IMR-90 (cell line): ENCODE measurements around the gene MTRFR. TPM values are rescaled to one million over a fixed set of nuclear protein-coding genes. Genes with fewer than 3 reads are reported as not detected.

Experiments
- ATAC-seq: fragments of 200-7000 bp; cut with Tn5 transposase; 2 replicates; pipeline ENCODE4 v1.9.1; 2020; ENCODE audit warnings: low read depth, mild to moderate bottlenecking, moderate library complexity
- Bru-seq: library from RNA; stranded (reverse); fragments of 400-500 nt; gene quantifications from one replicate; lab custom pipeline; 2021; lab: Mats Ljungman, UMichigan
- BruChase-seq, 2 experiments: library from RNA; stranded (reverse); fragments of 400-500 nt; gene quantifications; one replicate each; lab custom pipeline; 2021; lab: Mats Ljungman, UMichigan
- BruUV-seq: library from RNA; stranded (reverse); fragments of 400-500 nt; replicated peaks from 2 replicates; lab custom pipeline; 2021; lab: Mats Ljungman, UMichigan
- CTCF ChIA-PET: fragments of 300-600 bp; formaldehyde crosslinking; extraction: SDS; loops from one replicate; lab custom pipeline; 2021; ENCODE audit warnings: antibody characterized with exemption; lab: Yijun Ruan, JAX
- POLR2A ChIA-PET: fragments of 300-600 bp; sonication (Branson Sonifier 250); formaldehyde crosslinking; loops from one replicate; lab custom pipeline; 2022; ENCODE audit warnings: antibody characterized with exemption; ENCODE audit not compliant: unreplicated experiment; lab: Charles Lee
- DNase-seq: peaks from one replicate; pipeline ENCODE4 v3.0.0; 2013
- H2AFZ ChIP-seq: replicated peaks from 2 replicates; pipeline ENCODE3; 2013; ENCODE audit warnings: low read length, mild to moderate bottlenecking; ENCODE audit not compliant: poor library complexity
- H2AK5ac ChIP-seq: 2 replicates; pipeline ENCODE4 v1.6.1; 2013; ENCODE audit warnings: low read depth, low read length, inconsistent platforms
- H2AK9ac ChIP-seq: replicated peaks from 2 replicates; pipeline ENCODE3; 2013; ENCODE audit warnings: mild to moderate bottlenecking, low read depth, low read length, moderate library complexity; ENCODE audit not compliant: poor library complexity
- H2BK120ac ChIP-seq: 2 replicates; pipeline ENCODE4 v1.6.1; 2013; ENCODE audit warnings: low read depth, low read length, inconsistent platforms
- H2BK15ac ChIP-seq: 3 replicates; pipeline ENCODE4 v1.6.1; 2013; ENCODE audit warnings: low read depth, low read length, inconsistent platforms
- H2BK20ac ChIP-seq: 2 replicates; pipeline ENCODE4 v1.6.1; 2013; ENCODE audit warnings: low read depth, mild to moderate bottlenecking, inconsistent platforms, low read length, moderate library complexity
- H2BK5ac ChIP-seq: 2 replicates; pipeline ENCODE4 v1.6.1; 2013; ENCODE audit warnings: mild to moderate bottlenecking, low read depth, low read length, inconsistent platforms; ENCODE audit not compliant: poor library complexity, severe bottlenecking
- H3K14ac ChIP-seq: replicated peaks from 2 replicates; pipeline ENCODE4 v1.6.1; 2013; ENCODE audit warnings: low read depth, low read length, inconsistent platforms
- H3K18ac ChIP-seq: 2 replicates; pipeline ENCODE4 v1.6.1; 2013; ENCODE audit warnings: low read depth, low read length, control low read depth
- H3K23ac ChIP-seq: 2 replicates; pipeline ENCODE4 v1.6.1; 2013; ENCODE audit warnings: low read depth, low read length, inconsistent platforms
- H3K27ac ChIP-seq: 2 replicates; pipeline ENCODE4 v1.5.1; 2013; ENCODE audit warnings: mild to moderate bottlenecking, control low read depth, low read length; ENCODE audit not compliant: insufficient read depth
- H3K27me3 ChIP-seq: 2 replicates; pipeline ENCODE4 v1.6.1; 2013; ENCODE audit warnings: low read length; ENCODE audit not compliant: control insufficient read depth, insufficient read depth
- H3K36me3 ChIP-seq: 2 replicates; pipeline ENCODE4 v1.6.1; 2013; ENCODE audit warnings: low read length, mixed read lengths; ENCODE audit not compliant: control insufficient read depth, insufficient read depth
- H3K4ac ChIP-seq: 2 replicates; pipeline ENCODE4 v1.6.1; 2013; ENCODE audit warnings: low read depth, low read length, inconsistent platforms
- H3K4me1 ChIP-seq: 2 replicates; pipeline ENCODE4 v1.6.1; 2013; ENCODE audit warnings: low read length, mixed read lengths; ENCODE audit not compliant: control insufficient read depth, insufficient read depth
- H3K4me2 ChIP-seq: 2 replicates; pipeline ENCODE4 v1.6.1; 2013; ENCODE audit warnings: low read depth, mild to moderate bottlenecking, control low read depth, low read length, moderate library complexity
- H3K4me3 ChIP-seq: 2 replicates; pipeline ENCODE4 v1.5.1; 2013; ENCODE audit warnings: low read depth, mild to moderate bottlenecking, control low read depth, low read length, moderate library complexity; ENCODE audit not compliant: insufficient read depth
- H3K56ac ChIP-seq: 2 replicates; pipeline ENCODE4 v1.6.1; 2013; ENCODE audit warnings: low read length, inconsistent platforms; ENCODE audit not compliant: insufficient read depth; ENCODE audit errors: extremely low read depth
- H3K79me1 ChIP-seq, 2 experiments: 2 replicates each; pipeline ENCODE4 v1.6.1; 2013; ENCODE audit warnings: low read length in 2 of 2, inconsistent platforms in 1 of 2, low read depth in 1 of 2
- H3K9ac ChIP-seq: 2 replicates; pipeline ENCODE4 v1.6.1; 2013; ENCODE audit warnings: low read depth, low read length, control low read depth
- H3K9me1 ChIP-seq: 2 replicates; pipeline ENCODE4 v1.6.1; 2013; ENCODE audit warnings: low read length, inconsistent platforms; ENCODE audit not compliant: insufficient read depth
- H3K9me3 ChIP-seq: 2 replicates; pipeline ENCODE4 v1.6.1; 2013; ENCODE audit warnings: low read length; ENCODE audit not compliant: control insufficient read depth, insufficient read depth
- H4K20me1 ChIP-seq: 2 replicates; pipeline ENCODE4 v1.6.1; 2013; ENCODE audit warnings: low read length, inconsistent platforms; ENCODE audit not compliant: insufficient read depth
- H4K5ac ChIP-seq: 2 replicates; pipeline ENCODE4 v1.6.1; 2013; ENCODE audit warnings: mild to moderate bottlenecking, low read depth, low read length, control low read depth
- H4K8ac ChIP-seq, 2 experiments: 2 replicates each; pipeline ENCODE4 v1.6.1; 2013; ENCODE audit warnings: low read depth in 2 of 2, low read length in 2 of 2, control low read depth in 1 of 2, inconsistent platforms in 1 of 2
- H4K91ac ChIP-seq: 2 replicates; pipeline ENCODE4 v1.6.1; 2013; ENCODE audit warnings: low read depth, low read length, inconsistent platforms; ENCODE audit not compliant: insufficient read depth
- CEBPB ChIP-seq: IDR thresholded peaks from 2 replicates; pipeline ENCODE4 v1.6.1; 2012; ENCODE audit warnings: low read depth, low read length, improper control_type of control experiment
- FOS ChIP-seq: fragments of 150-350 bp; IDR thresholded peaks from 2 replicates; pipeline ENCODE4 v1.6.1; 2016; ENCODE audit warnings: low read depth, low read length
- MAZ ChIP-seq: IDR thresholded peaks from 2 replicates; pipeline ENCODE4 v1.6.1; 2012; ENCODE audit warnings: low read depth, mild to moderate bottlenecking, low read length, improper control_type of control experiment, moderate library complexity, borderline replicate concordance
- MXI1 ChIP-seq: IDR thresholded peaks from 2 replicates; pipeline ENCODE4 v1.6.1; 2012; ENCODE audit warnings: low read depth, mild to moderate bottlenecking, low read length, moderate library complexity, borderline replicate concordance
- POLR2A ChIP-seq: IDR thresholded peaks from 2 replicates; pipeline ENCODE4 v1.6.1; 2012; ENCODE audit warnings: mild to moderate bottlenecking, low read depth, low read length
- SMC3 ChIP-seq: fragments of 150-350 bp; IDR thresholded peaks from 2 replicates; pipeline ENCODE4 v1.6.1; 2016; ENCODE audit warnings: low read depth, mild to moderate bottlenecking, antibody characterized with exemption, low read length, moderate library complexity
- WGBS, 2 experiments: methylation state at CpG; one replicate each; pipeline versions ENCODE4 v1.1.5 to v1.1.7; 2013; ENCODE audit warnings: missing lambda C conversion rate in 2 of 2; ENCODE audit not compliant: insufficient read length in 1 of 2; ENCODE audit errors: extremely low coverage in 2 of 2; 5-methylcytosine and 5-hydroxymethylcytosine counted together
- dilution Hi-C: fragments of 300-500 bp; cut with HindIII; formaldehyde crosslinking; loops from one replicate; pipeline ENCODE4 v1.14.3; 2018; ENCODE audit warnings: low sequenced_read_pairs; ENCODE audit not compliant: unreplicated experiment
- in situ Hi-C: fragments of 300-500 bp; cut with MboI; formaldehyde crosslinking; loops from 3 replicates; pipeline ENCODE4 v1.14.3; 2019; ENCODE audit warnings: low sequenced_read_pairs, inconsistent platforms, mixed read lengths
- intact Hi-C: fragments of 100-400 bp; cut with micrococcal nuclease; formaldehyde crosslinking; loops from 2 replicates; pipeline ENCODE4 v1.10.0; 2022
- long read RNA-seq: library from polyadenylated mRNA; unstranded; transcript quantifications from one replicate; pipeline ENCODE4 v2.0.0, GENCODE V29; 2021; ENCODE audit not compliant: unreplicated experiment
- polyA plus RNA-seq, 3 experiments: library from polyadenylated mRNA; depleted of rRNA; stranded (reverse); fragments of >200 nt; gene quantifications; 2 replicates each; pipeline ENCODE4 v1.2.3, GENCODE V29; 2012; ENCODE audit warnings: low replicate concordance in 1 of 3
- total RNA-seq: library from RNA; depleted of rRNA; stranded (reverse); fragments of >200 nt; gene quantifications from 2 replicates; pipeline ENCODE4 v1.2.3, GENCODE V29; 2012; rRNA removed
- TF ChIP-seq, protein P1 (sequence below): fragments of 150-350 bp; IDR thresholded peaks from 2 replicates; pipeline ENCODE4 v1.6.1; 2017; ENCODE audit warnings: mild to moderate bottlenecking, antibody characterized with exemption, low read length, low read depth

Gene MTRFR
- total RNA-seq (10.2 and 12.2 TPM in 2 replicates), polyA plus RNA-seq (2012; rRNA removed) (7.2 and 8.6 TPM in 2 replicates), Bru-seq, nascent RNA (percentile 68 among the genes with signal in this experiment), BruChase-seq, experiment 1, labeled RNA remaining after a 6-hour chase (percentile 77 among the genes with signal in this experiment), BruChase-seq, experiment 2, labeled RNA remaining after a 2-hour chase (percentile 69 among the genes with signal in this experiment)
- polyA plus RNA-seq (2012; cell fraction: cytosol; rRNA removed) = 10.9 and 17.8 TPM in 2 replicates
- polyA plus RNA-seq (2012; cell fraction: nucleus; rRNA removed; ENCODE audit: low replicate concordance) = 3.6 and 4.0 TPM in 2 replicates
- long read RNA-seq, transcript C12orf65-201 (3 exons, 2,073 nt) = major isoform, 11 of 14 reads
- long read RNA-seq, partial matches to known transcripts = 0 of 14 reads
- long read RNA-seq, other reads (novel, unspliced or antisense) = 2 of 14 reads

DNA sequence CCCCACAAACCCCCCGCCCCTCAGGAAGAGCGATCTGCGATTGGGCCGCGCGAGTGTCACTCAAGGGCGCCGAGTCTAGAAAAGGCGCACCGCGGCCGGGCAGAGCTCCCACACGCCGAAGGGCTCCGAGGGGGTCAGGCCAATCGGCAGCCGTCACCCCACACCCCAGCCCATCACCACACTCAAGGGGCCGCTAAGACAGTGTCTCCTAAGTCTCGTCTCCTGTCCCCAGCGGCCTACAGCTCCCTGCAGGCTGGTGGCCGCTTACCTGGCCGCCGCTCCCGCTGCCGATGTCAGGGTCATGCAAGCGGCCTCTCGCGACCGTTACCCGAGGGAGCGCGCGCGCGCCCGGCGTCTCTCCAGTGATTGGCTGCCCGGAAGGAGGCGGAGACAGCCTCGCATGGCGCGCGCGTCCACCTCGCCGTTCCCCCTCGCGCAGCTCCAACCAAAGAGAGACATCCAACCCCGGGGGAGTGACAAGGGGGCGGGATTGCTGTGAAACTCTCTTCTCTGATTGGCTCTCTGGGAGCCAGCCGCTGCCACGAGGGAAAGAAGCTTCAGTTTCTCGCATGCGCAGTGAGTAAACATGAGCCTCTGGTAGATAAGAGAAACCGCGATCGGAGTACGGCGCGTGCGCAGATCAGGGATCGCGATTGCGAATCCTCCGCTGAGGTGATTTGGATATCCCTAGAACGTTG is at the start of gene MTRFR, which contains the start of gene MPHOSPH9:
MTRFR (plus strand) TSS at position 630 of the 698 bp plus-strand sequence. CDS start 20,239 bp downstream, outside the sequence.
MPHOSPH9 (minus strand) TSS at position 335 of the 698 bp plus-strand sequence. CDS start 2,777 bp downstream, outside the sequence.
- dilution Hi-C loops (loop anchor here (25.0 kb wide), 1 partner anchor 246 kb away; the partner anchor contains the start of genes ARL6IP4 and OGFOD2), intact Hi-C loops (loop anchor here (1.0 to 10.0 kb wide), 2 partner anchors 190 to 338 kb away; partner anchors contain the start of gene VPS37B), in situ Hi-C loops (loop anchor here (5.0 to 10.0 kb wide), 2 partner anchors 188 to 266 kb away; partner anchors contain the start of gene ABCB9)
- Histone ChIP-seq H2BK5ac (peak within 1 kb of the TSS; percentile 86), H3K4me1 (peaks cover 3% of the 10 kb centered on the region), H3K4me3 (peak within 1 kb of the TSS; percentile 70), H3K14ac (peak within 1 kb of the TSS; percentile 92), H4K8ac (peak within 1 kb of the TSS; percentile 53 to 93), H3K18ac (peak within 1 kb of the TSS; percentile 61), H3K9me1 (peaks cover 5% of the 10 kb centered on the region), H2BK20ac (peak within 1 kb of the TSS; percentile 53), H4K5ac (peak within 1 kb of the TSS; percentile 54), H3K4me2 (peak within 1 kb of the TSS; percentile 94), H2AK9ac (peak within 1 kb of the TSS; percentile 96), H3K56ac (peak within 1 kb of the TSS; percentile 92), H2AFZ (peak within 1 kb of the TSS; percentile 100), H2BK15ac (peak within 1 kb of the TSS; percentile 74; the same call in 1 of the 3 replicates), H3K27ac (peak within 1 kb of the TSS; percentile 87), H4K20me1 (peaks cover 5% of the 10 kb centered on the region; the same call in 1 of the 2 replicates), H3K36me3 (no peaks in the 10 kb centered on the region; the same call in 1 of the 2 replicates), H3K9me3 (no peaks in the 10 kb centered on the region), H3K23ac (peak within 1 kb of the TSS; percentile 98), H2BK120ac (peak within 1 kb of the TSS; percentile 45), H2AK5ac (peak within 1 kb of the TSS; percentile 93), H3K27me3 (no peaks in the 10 kb centered on the region), H3K4ac (peak within 1 kb of the TSS; percentile 95), H4K91ac (peak within 1 kb of the TSS; percentile 79), H3K79me1 (peaks cover 36 to 52% of the 10 kb centered on the region in 2 experiments), H3K9ac (peak within 1 kb of the TSS; percentile 89)
- DNase-seq (peak; percentile 99), ATAC-seq (peak; percentile 97)
- TF ChIP-seq MXI1 (peak; percentile 82; the same call in 1 of the 2 replicates), MAZ (peak; percentile 86), POLR2A (peak; percentile 99), CEBPB (peak; percentile 39; the same call in 1 of the 2 replicates), FOS (no peak), SMC3 (no peak)
- TF ChIP-seq, protein P1, sequence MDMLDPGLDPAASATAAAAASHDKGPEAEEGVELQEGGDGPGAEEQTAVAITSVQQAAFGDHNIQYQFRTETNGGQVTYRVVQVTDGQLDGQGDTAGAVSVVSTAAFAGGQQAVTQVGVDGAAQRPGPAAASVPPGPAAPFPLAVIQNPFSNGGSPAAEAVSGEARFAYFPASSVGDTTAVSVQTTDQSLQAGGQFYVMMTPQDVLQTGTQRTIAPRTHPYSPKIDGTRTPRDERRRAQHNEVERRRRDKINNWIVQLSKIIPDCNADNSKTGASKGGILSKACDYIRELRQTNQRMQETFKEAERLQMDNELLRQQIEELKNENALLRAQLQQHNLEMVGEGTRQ = peak; percentile 73
- BruUV-seq = no TSS peak
- POLR2A ChIA-PET = interaction anchor here (0.6 to 1.9 kb wide), 11 partner anchors 9 to 257 kb away, joined by 3 to 14 read pairs (median 3); no protein-coding TSS in a partner anchor
- CTCF ChIA-PET = interaction anchor here (1.4 to 4.6 kb wide), 2 partner anchors 9 to 190 kb away, joined by 4 to 23 read pairs; no protein-coding TSS in a partner anchor
- 0% methylated on average over 27 of the region's 66 CpGs; no CpG with 5 or more reads in 1 of the 2 experiments for WGBS, 2 experiments
